Measurements from ENCODE around the gene ADGB. TPM values are rescaled to one million over a fixed set of nuclear protein-coding genes. Genes with fewer than 3 reads are reported as not detected.

ADGB gene
- total and polyA plus RNA-seq, 2 of the 13 experiments (the other 11 are each of a cell fraction or from before 2014, with no cell fraction given) = not detected

DNA sequence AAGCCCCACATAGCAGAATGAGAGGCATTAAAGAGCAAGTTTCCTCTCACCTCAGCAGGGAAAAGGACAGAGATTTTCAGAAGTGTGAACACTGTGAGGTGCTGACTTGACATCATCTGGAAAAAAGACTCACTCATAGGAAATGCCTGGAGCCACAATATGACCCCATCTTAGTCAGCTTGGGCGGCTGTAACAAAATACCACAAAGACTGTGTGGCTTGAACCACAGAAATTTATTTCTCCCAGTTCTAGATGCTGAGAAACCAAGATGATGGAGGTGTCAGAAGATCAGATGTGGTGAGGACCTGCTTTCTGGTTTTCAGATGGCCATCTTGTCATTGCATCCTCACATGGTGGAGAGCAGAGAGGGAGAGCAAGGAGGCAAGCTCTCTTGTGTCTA, 253.1 kb downstream of the ADGB start:
- POLR2A ChIA-PET = no interaction called here
- Histone ChIP-seq H4K20me1 (ENCODE audit: insufficient read depth, low read length) (no peaks in the 10 kb centered on the region), H3K36me3 (replicated peaks in 1 of 2; ENCODE audit: control insufficient read depth in 1 of 2, insufficient read depth in 2 of 2, low read length in 2 of 2) (no peaks in the 10 kb centered on the region), H3K27me3 (ENCODE audit: control insufficient read depth in 1 of 2, insufficient read depth in 2 of 2, low read length in 2 of 2) (no peaks in the 10 kb centered on the region; a peak in 2 of 5 replicates), H3K4me1 (ENCODE audit: insufficient read depth, low read length) (no peaks in the 10 kb centered on the region), H3K79me2 (ENCODE audit: insufficient read depth, low read length) (no peaks in the 10 kb centered on the region), H3K9me3 (ENCODE audit: low read length) (no peaks in the 10 kb centered on the region), H3K27ac (ENCODE audit: extremely low read length, insufficient read depth, low read length) (no peak overlapping the region), H3K9ac (ENCODE audit: insufficient read depth, low read depth, low read length) (no peak overlapping the region), H3K4me3 (replicated peaks in 1 of 3; ENCODE audit: insufficient read depth in 1 of 3, low read depth in 2 of 3, low read length in 3 of 3) (no peak overlapping the region), H2AFZ (ENCODE audit: low read length) (no peak overlapping the region), H3K4me2 (ENCODE audit: low read depth, low read length) (no peak overlapping the region)
- in situ Hi-C loops (cut with HindIII; ENCODE audit: extremely low pct_ligation_motif_present, low pct_unique_long_range_greater_than_20kb) (loop anchor here (25.0 kb wide), 1 partner anchor 1310 kb away; no protein-coding TSS in a partner anchor), intact Hi-C loops (cut with micrococcal nuclease; ENCODE audit: unreplicated experiment) (no loop called here)
- no peak for DNase-seq (ENCODE audit: low spot score)
- CTCF ChIA-PET (ENCODE audit: low intra/inter-chr PET ratio, low total read pairs) = no interaction called here
- no peak for ATAC-seq
- no peak for TF ChIP-seq SIX1 (CRISPR knock-in tag; IDR thresholded peaks at IDR 0.05; ENCODE audit: borderline replicate concordance)
- no peak for TF ChIP-seq SAP130 (CRISPR knock-in tag; IDR thresholded peaks at IDR 0.05; ENCODE audit: low read depth)
- TF ChIP-seq ZNF260 (CRISPR knock-in tag; IDR thresholded peaks at IDR 0.05; ENCODE audit: borderline replicate concordance, low read depth) = no peak
- TF ChIP-seq ZNF672 (CRISPR knock-in tag; IDR thresholded peaks at IDR 0.05) = no peak
- no peak for TF ChIP-seq DNMT1 (CRISPR knock-in tag; IDR thresholded peaks at IDR 0.05)
- no peak for TF ChIP-seq ZBTB26 (CRISPR knock-in tag; IDR thresholded peaks at IDR 0.05; ENCODE audit: borderline replicate concordance)
- TF ChIP-seq, protein P1, sequence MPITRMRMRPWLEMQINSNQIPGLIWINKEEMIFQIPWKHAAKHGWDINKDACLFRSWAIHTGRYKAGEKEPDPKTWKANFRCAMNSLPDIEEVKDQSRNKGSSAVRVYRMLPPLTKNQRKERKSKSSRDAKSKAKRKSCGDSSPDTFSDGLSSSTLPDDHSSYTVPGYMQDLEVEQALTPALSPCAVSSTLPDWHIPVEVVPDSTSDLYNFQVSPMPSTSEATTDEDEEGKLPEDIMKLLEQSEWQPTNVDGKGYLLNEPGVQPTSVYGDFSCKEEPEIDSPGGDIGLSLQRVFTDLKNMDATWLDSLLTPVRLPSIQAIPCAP (CRISPR knock-in tag; IDR thresholded peaks at IDR 0.05; ENCODE audit: low read depth) = no peak
- TF ChIP-seq ZNF83 (CRISPR knock-in tag; IDR thresholded peaks at IDR 0.05; ENCODE audit: borderline replicate concordance) = no peak
- TF ChIP-seq, protein P2, sequence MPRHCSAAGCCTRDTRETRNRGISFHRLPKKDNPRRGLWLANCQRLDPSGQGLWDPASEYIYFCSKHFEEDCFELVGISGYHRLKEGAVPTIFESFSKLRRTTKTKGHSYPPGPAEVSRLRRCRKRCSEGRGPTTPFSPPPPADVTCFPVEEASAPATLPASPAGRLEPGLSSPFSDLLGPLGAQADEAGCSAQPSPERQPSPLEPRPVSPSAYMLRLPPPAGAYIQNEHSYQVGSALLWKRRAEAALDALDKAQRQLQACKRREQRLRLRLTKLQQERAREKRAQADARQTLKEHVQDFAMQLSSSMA (CRISPR knock-in tag; IDR thresholded peaks at IDR 0.05) = no peak
- no peak for TF ChIP-seq ZNF883 (CRISPR knock-in tag; IDR thresholded peaks at IDR 0.05; ENCODE audit: not compliant biosample characterization)
- TF ChIP-seq ZFAT (CRISPR knock-in tag; conservative IDR thresholded peaks at IDR 0.05) = no peak
- TF ChIP-seq ZNF562 (CRISPR knock-in tag; IDR thresholded peaks at IDR 0.05; ENCODE audit: borderline replicate concordance) = no peak
- TF ChIP-seq ZNF382 (CRISPR knock-in tag; IDR thresholded peaks at IDR 0.05; ENCODE audit: borderline replicate concordance) = no peak
- TF ChIP-seq SP140L (CRISPR knock-in tag; IDR thresholded peaks at IDR 0.05; ENCODE audit: borderline replicate concordance) = no peak
- TF ChIP-seq ZNF281 (CRISPR knock-in tag; IDR thresholded peaks at IDR 0.05; ENCODE audit: borderline replicate concordance) = no peak
- TF ChIP-seq KDM5B (CRISPR knock-in tag; IDR thresholded peaks at IDR 0.05; ENCODE audit: borderline replicate concordance) = no peak
- WGBS (ENCODE audit: low lambda C conversion rate) = 0% methylated on average over 1 of the region's 1 CpG
- BruUV-seq (replicated peaks) = no TSS peak
- no peak for FAIRE-seq

Measured in HepG2 (cell line).